NCI-H526 (cell line): Measurements from ENCODE around the gene FYTTD1.

Source experiments
- DNase-seq, 2 experiments: peaks; one replicate each; lab custom pipeline; 2025; lab: John Stamatoyannopoulos, UW

Gene FYTTD1

DNA sequence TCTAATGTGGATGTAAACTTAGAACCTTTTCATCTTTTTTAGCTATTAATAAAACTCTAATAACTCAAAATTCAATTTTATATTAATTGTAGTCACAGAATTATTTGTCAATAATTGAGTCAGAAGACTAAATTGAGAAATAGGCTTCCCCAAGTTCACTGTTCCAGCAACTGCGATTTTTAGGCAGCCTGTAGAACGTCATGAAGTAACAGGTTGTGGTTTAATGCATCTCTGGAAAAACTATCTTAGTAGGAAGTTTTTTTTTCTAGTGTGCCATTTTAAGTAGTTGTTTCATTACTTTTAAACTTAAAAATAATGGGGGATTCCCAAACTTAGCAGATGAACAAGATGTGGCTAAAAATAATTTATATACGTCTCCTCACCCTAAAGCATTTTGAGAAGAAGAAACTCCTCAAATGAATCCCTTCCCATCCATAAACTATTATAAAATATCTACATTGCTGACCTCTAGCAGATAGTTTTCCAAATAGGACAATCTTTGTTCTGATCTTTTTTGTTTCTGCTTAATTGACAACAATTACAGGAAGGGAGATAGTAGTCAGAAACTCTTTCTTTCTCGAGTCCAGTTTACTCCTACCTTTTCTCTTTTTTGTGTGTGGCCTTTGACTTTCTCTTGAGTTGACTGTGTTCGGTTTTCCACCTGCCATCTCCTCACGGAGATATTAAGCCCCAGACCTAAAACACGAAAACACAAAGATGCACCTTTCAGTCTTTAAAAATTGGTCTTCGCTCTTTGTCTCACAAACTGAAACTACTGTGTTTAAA lies 84.4 kb downstream of the FYTTD1 start:
- DNase-seq = no peak

DNA sequence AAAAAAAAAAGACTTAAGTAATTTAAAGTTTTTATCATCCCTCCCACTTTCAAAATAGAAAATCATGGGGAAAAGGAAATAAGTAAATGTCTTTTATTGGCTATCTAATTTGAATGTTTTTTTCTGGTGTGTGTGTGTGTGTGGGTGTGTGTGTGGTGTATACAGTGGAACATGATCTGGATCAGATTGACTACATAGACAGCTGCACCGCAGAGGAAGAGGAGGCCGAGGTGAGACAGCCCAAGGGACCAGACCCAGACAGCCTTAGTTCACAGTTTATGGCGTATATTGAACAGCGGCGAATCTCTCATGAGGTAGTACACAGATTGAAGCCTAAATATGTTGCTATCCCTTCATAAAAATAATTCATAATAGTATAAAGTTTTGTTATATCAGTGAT lies 85.8 kb downstream of the FYTTD1 start:
- DNase-seq = no peak

DNA sequence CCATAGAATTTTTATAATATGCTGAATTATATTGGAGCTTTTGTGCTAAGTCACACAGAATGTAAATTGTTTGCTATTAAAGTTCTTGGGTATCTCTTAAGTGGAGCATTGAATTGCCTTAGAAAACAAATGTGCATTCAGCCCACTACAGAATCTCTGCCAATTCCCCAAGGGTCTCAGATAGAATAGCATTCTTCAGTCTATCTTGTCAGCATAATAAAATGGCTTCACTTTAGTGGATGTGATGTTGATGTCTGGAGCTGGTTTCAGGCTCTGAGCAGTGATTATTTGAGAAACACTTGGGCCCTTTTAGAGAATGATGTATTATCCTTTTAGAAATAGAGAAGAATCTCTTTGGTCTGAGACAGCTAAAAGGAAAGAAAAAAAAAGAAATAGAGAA lies 86.6 kb downstream of the FYTTD1 start:
- no peak for DNase-seq
